NT2/D1 (cell line): ENCODE measurements around the gene PDE6H.

Experiments used
- SUZ12 ChIP-seq: IDR thresholded peaks from 2 replicates; pipeline ENCODE4 v1.6.1; 2011; ENCODE audit not compliant: insufficient read length, insufficient read depth; ENCODE audit errors: extremely low read depth
- ZNF274 ChIP-seq: IDR thresholded peaks from 2 replicates; pipeline ENCODE4 v1.6.1; 2011; ENCODE audit warnings: mild to moderate bottlenecking, low read depth, low read length

DNA sequence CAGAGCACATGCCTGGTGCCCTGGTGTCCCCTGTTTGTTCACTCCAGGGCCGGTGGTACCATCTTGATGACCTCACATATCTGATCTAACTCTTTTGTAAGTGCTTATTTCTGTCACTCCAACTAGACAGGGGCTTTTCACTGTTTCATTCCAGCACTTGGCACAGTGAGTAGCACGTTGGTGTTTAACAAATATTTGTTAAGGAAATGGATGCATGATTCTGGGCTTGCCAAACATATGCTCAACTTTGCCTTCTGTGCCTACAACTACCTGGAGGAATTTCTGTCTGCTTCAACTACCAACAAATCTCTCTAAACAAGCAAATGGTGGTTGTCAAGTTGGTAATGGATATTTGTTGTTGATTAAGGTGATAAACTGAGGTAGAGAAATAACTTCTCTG lies 31.6 kb downstream of the PDE6H start:
- TF ChIP-seq ZNF274 (no peak), SUZ12 (no peak)
